H1 (cell line): ENCODE results near the gene ZNF227. TPM values are rescaled to one million over a fixed set of nuclear protein-coding genes. Genes with fewer than 3 reads are reported as not detected.

ENCODE experiments used
- E2F6 ChIP-seq: IDR thresholded peaks from 2 replicates; pipeline ENCODE4 v1.6.1; 2012; ENCODE audit warnings: inconsistent platforms
- GTF2F1 ChIP-seq: IDR thresholded peaks from 2 replicates; pipeline ENCODE4 v1.6.1; 2012; ENCODE audit warnings: low read depth, low read length, improper control_type of control experiment, borderline replicate concordance
- SIRT6 ChIP-seq: IDR thresholded peaks from one replicate; pipeline ENCODE4 v1.7.1; 2012; ENCODE audit warnings: low read length, inconsistent platforms
- polyA plus RNA-seq, 7 experiments: library from polyadenylated mRNA; depleted of rRNA in 3 of 7; stranded (reverse) in 5 of 7; unstranded in 2 of 7; fragments of >200 nt in 5 of 7; fragments of 200-250 nt in 2 of 7; gene quantifications; 1 replicate in 5 of 7; 2 replicates in 1 of 7; 4 replicates in 1 of 7; pipeline versions ENCODE4 v1.2.1 to v1.2.3, GENCODE V29; 2011 to 2013; ENCODE audit warnings: missing spikeins in 2 of 7, mixed read lengths in 2 of 7
- total RNA-seq: library from RNA; stranded (reverse); fragmentation: NEBNext Ultra II Directional; extraction: Animal tissue kit (Norgen Biotek cat#: 25700); gene quantifications from 2 replicates; pipeline ENCODE4 v1.2.1, GENCODE V29; 2021

Gene ZNF227
- total and polyA plus RNA-seq, 2 of the 8 experiments (the other 6 are each of a cell fraction or from before 2014, with no cell fraction given) = 4.9 to 23.9 TPM

- TF ChIP-seq SIRT6 = no peak
- TF ChIP-seq GTF2F1 = no peak
- TF ChIP-seq E2F6 = no peak
- TF ChIP-seq, all 59 proteins: peak for 0
Observed at GRCh38 chr19:44196772-44197171, 15.6 kb upstream of the ZNF227 start (continued).
